Measurements from ENCODE around the gene TBL2. TPM values are rescaled to one million over a fixed set of nuclear protein-coding genes. Genes with fewer than 3 reads are reported as not detected.

Gene TBL2
- 29.0 TPM for total RNA-seq

- intact Hi-C loops (cut with DNase I), result loop anchor here (5.0 kb wide), 1 partner anchor 56 kb away; the partner anchor contains the start of gene BAZ1B
- Histone ChIP-seq H3K27ac (peak within 1 kb of the TSS; percentile 94), H3K27me3 (no peaks in the 10 kb centered on the region), H3K4me3 (peak within 1 kb of the TSS; percentile 54 to 93), H3K9me3 (no peaks in the 10 kb centered on the region), H3K36me3 (peaks cover 4 to 16% of the 10 kb centered on the region in 2 donors), H3K4me1 (peaks cover 32% of the 10 kb centered on the region)
- peak in 1 of 2 donors; percentile 98 for DNase-seq (ENCODE audit: extremely low spot score in 2 of 2)
- TF ChIP-seq POLR2AphosphoS5 (IDR thresholded peaks at IDR 0.05; ENCODE audit: insufficient read depth in 1 of 2, low read depth in 1 of 2), result peak; percentile 32 to 81
- no peak for TF ChIP-seq CTCF (IDR thresholded peaks at IDR 0.05)
- peak; percentile 62 to 89 for TF ChIP-seq POLR2A (IDR thresholded peaks at IDR 0.05)
These were observed at the start of gene TBL2 for GRCh38 chr7:73578342-73579128. Gene TBL2 (minus strand): TSS chr7:73578579. CDS start chr7:73578549, 30 bp downstream.

GRCh38 chr7:73626814-73627213 is 48.4 kb upstream of the TBL2 start:
- TF ChIP-seq POLR2AphosphoS5 (IDR thresholded peaks at IDR 0.05; ENCODE audit: insufficient read depth in 1 of 2, low read depth in 1 of 2) (no peak), CTCF (IDR thresholded peaks at IDR 0.05) (no peak), POLR2A (IDR thresholded peaks at IDR 0.05) (no peak)
- Histone ChIP-seq H3K36me3 (no peaks in the 10 kb centered on the region), H3K27me3 (no peaks in the 10 kb centered on the region), H3K27ac (no peak overlapping the region), H3K4me3 (no peak overlapping the region), H3K9me3 (no peaks in the 10 kb centered on the region), H3K4me1 (peaks cover 22% of the 10 kb centered on the region)
- intact Hi-C loops (cut with DNase I), result no loop called here
- DNase-seq (ENCODE audit: extremely low spot score in 2 of 2), result no peak

- Histone ChIP-seq H3K27me3 (no peaks in the 10 kb centered on the region), H3K9me3 (no peaks in the 10 kb centered on the region), H3K36me3 (no peaks in the 10 kb centered on the region), H3K27ac (no peak overlapping the region), H3K4me1 (peaks cover 22% of the 10 kb centered on the region), H3K4me3 (no peak overlapping the region)
- TF ChIP-seq POLR2A (IDR thresholded peaks at IDR 0.05) (no peak), POLR2AphosphoS5 (IDR thresholded peaks at IDR 0.05; ENCODE audit: insufficient read depth in 1 of 2, low read depth in 1 of 2) (no peak), CTCF (IDR thresholded peaks at IDR 0.05) (no peak)
- no peak for DNase-seq (ENCODE audit: extremely low spot score in 2 of 2)
- intact Hi-C loops (cut with DNase I), result no loop called here
These were observed 46.9 kb upstream of the TBL2 start for GRCh38 chr7:73625276-73625675.

GRCh38 chr7:73624669-73625001 is 46.3 kb upstream of the TBL2 start:
- no peak for DNase-seq (ENCODE audit: extremely low spot score in 2 of 2)
- Histone ChIP-seq H3K36me3 (no peaks in the 10 kb centered on the region), H3K4me1 (peaks cover 22% of the 10 kb centered on the region), H3K9me3 (no peaks in the 10 kb centered on the region), H3K27me3 (no peaks in the 10 kb centered on the region), H3K4me3 (peak overlapping the region; percentile 34 to 41), H3K27ac (no peak overlapping the region)
- intact Hi-C loops (cut with DNase I), result no loop called here
- TF ChIP-seq POLR2A (IDR thresholded peaks at IDR 0.05), result no peak
- TF ChIP-seq CTCF (IDR thresholded peaks at IDR 0.05), result no peak
- TF ChIP-seq POLR2AphosphoS5 (IDR thresholded peaks at IDR 0.05; ENCODE audit: insufficient read depth in 1 of 2, low read depth in 1 of 2), result no peak
